NCI-H1417 (cell line): ENCODE data around the gene STK38L.
"Not testable (repeated sequence)": the region's sequence is repeated elsewhere in the genome, so short reads cannot be mapped to it uniquely, and the experiment has no call there.

Experiments
- DNase-seq, 3 experiments: peaks; one replicate each; lab custom pipeline; 2025; lab: John Stamatoyannopoulos, UW

The STK38L gene

DNA sequence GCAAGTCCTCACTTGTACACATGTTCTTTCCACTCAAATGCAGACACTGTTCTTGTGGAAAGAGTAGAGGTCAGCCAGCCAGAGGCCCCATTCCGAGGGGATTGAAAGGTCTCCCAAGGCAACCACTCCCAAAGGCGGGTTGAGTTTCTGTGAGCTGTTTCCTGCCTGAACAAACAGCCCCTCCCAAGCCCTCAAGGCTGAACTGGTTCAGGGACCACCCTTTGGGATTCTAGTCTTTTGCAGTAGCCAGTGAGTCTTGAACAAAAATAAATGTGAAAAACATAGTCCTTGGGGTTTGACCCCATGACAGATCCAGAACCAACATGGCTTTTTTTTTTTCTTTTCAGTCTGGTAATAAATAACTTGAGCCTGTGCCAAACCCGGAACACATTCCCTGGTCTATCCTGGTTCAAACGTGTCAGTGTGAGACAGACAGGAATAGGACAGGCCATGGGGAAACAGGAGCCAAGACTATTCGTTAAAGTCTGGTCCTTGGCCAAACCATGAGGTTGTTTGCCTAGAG, 17.6 kb upstream of the STK38L start:
- DNase-seq, result peak in 2 of 3 experiments; percentile 25 to 38

DNA sequence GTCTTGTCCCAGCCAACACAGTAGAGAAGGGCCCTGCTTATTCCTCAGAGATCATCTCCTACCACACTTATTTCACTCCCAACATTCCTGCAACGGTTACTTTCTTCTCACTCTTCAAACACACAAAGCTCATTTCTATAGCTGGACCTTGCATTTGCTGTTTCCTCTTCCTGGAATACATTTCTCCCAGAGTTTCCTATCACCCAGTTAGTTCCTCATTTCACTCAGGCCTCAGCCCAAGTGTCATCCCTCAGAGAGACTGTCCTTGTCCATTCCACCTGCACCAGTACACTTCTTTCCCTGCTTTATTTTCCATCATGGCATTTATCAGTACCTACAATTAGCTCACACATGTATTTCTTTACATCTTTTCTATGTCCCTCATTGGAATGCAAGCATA, 14.7 kb upstream of the STK38L start:
- no peak for DNase-seq

DNA sequence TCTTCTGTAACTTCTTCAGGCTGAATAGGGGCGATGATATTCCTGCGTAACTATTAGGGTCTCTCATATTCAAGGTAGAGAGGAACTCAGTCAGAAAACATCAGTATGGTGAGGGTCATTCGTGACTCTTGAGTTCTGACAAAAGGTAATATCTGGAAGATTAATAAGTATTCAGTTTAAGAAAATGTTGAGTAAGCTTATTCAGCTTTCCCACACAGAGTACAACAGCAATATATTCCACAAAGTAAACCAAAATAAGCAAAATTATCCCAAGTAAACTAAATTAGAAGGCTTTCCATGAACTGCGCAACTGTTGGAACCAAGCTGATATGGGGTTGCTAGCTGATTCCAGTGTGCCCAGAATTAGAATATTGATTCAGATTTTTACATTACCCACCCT, 12.7 kb upstream of the STK38L start:
- DNase-seq, result not testable (repeated sequence)

DNA sequence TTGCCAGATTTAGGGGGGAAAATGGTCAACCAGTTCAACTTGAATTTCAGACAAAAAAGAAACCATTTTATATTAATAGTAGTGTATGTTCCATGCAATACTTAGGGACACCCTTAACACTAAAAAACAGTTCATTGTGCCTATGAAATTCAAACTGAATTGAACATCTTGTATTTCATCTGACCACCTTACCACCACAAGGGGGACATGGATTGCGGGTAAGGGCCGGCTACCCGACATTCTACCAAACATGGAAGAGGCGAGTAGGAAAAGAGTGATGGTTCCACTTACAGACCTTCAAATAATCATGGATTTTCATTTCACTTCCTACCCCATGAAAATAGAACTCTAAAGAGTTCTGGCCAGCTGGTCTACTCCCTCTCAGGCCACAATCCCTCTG, 10.3 kb upstream of the STK38L start:
- no peak for DNase-seq

DNA sequence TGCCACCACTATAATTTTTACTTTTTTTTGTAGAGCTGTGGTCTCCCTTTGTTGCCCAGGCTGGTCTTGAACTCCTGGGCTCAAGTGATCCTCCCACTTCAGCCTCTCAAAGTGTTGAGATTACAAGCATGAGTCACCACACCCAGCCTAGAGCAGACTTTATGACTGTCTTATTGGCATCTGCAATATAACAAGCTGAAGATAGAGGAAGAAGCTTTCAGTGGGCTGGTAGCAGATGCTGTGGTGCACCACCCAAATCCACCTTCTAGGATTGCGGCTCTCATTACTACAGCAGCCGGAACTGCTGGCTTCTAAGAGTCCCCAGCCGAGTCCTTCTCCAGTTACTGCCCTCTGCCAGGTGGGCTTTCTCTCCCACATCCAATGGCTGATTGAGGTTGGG, 7.6 kb upstream of the STK38L start:
- no peak for DNase-seq

DNA sequence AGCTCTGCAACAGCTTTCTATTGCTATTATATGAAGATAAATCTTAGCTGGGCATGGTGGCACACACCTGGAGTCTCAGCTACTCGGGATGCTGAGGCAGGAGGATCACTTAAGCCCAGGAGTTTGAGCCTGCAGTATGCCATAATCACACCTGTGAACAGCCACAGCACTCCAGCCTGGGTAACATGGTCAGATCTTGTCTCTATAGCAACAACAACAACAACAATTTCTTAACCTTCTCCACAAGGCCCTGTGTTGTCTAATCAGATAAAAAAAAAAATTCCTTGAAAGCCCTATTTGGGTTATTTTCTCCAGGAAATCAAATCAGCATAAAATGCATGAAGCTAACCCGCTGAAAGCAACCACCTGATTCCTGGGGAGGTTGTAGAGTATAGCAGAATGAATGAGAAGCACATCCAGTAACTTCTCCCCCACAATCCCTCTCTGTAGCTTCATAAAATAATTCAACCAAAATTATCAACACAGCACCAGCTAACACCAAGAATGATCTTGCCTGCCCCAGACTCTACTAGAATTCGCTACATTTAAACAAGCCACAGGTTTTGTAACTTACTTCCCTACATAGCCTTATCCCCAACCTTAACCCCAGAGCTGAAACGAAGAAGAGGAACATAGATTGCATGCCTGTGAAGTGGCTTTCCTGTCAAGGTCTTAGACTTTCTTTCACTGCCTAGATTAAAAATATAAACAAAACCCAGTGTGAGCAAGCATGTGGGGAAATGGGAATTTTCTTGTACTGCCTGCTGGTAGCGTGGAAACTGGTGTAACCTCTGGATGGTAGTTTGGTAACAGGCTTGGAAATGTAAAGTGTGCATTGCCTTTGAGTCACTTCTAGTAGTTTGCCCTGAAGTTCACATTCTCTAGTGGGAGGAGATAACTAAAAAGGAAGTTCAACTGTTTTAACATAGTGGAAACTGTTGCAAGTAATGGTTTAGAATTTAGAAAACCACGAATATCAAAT, 6.0 kb upstream of the STK38L start:
- no peak for DNase-seq

DNA sequence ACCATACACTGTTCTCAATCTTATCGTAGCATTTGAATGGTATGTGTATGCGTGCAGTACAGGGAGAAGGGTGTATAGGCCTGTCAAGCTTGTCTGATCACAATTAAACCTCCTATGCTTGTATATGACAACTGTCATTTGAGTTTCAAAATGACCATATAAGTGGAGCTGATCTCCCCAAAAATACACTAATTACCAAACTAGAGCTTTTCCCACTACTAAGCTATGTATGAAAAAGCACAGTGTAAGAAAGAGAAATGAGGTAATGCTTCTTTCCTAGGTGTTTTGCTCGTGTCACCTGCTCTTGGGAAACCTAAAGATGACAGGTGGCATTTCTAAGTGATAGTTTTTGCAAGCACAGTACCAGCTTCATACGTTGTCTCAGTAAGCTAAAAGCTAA, 1.1 kb upstream of the STK38L start:
- DNase-seq, result no peak

DNA sequence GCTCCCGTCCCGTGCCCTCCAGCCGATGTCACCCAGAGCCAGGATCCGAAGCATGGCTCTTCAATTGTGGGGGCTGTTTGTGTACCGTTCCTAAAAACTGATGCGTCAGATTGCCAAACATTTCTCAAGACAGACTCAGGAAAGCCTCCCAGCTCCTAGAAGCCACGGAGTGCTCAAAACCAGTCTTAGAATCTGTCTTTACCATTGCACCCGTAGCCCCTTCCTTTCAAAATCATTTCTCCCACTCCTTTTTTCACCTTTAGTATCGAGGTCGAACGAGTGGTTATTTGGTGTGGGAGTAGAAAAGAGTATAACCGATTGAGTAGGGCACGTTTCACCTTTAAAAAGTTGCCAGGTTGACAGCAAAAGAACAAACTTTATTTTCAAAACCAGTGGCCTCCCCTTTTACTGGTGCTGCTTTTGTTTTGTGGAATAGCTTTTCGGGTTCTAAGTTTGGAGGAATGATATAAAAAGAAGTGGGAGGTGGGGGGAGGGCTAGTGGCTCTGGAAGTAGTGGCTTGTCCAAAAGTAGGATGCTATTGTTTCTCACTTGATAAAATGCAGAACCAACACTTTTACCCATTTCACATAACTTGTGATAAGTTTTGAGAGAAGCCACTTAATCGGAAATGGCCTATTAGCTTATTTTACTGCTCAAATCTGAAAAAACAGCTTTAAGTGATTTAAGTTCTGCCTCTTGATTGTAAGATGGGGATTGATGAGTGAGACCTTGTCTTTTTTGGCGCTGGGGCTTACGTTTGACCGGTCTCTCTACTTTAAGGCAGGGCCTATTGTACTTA, 803 bp downstream of the STK38L start:
- peak in 2 of 3 experiments; percentile 24 to 57 for DNase-seq

DNA sequence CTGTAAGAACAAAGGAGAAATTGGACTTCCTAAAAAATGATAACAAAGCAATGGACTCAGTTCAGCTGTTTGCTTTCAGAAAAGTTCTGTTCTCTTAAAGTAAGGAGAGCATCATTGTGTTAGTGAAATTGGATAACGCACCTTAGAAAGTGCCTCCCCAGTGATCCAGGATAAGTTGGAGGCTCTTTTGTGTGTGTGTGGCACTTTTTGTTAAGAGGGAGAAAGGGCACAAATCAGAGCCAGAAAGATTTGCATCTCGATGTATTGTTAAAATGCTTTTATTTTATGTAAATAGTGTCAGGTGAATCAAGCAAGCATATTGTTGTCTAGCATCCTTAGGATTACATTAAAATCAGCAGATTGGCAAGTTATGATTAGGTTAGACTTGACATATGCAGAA, 2.1 kb downstream of the STK38L start:
- DNase-seq, result no peak

DNA sequence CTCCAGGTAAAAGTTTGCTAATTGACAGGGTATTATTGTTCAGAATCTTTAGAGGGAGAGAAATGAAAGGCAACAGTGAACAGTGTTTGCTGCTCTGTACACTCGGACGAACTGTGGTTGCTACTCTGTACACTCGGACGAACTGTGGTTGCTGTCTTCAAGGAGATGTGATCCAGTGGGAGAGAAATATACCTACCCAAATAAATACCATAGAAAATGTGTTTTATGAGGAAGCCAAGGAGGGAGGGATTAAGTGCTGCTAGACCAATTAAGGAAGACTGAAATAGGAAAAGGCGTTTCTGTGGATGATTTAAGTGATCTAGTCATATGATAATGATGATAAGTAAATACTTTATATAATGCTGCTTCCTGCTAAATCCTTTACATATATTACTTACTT, 2.7 kb downstream of the STK38L start:
- no peak for DNase-seq

DNA sequence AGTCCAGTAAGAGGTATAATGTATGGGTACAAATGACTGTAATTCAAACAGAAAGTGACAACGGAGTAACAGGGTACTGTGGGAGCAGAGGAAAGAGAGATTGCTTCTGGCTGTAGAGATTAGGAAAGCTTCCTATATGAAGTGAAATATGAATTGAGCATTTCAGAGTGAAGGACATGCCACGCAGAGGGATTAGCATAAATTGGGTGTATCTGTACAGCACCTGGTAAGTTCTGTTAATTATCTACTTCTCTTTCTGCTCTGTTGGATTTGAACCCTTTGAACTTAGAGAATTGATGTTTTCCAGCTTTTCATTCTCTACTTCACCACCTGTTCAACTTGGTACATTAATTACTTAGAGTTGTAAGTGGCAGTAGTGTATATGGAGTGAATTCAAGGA, 8.8 kb downstream of the STK38L start:
- no peak for DNase-seq

GRCh38 chr12:27253347-27253746, 9.3 kb downstream of the STK38L start:
- no peak for DNase-seq

DNA sequence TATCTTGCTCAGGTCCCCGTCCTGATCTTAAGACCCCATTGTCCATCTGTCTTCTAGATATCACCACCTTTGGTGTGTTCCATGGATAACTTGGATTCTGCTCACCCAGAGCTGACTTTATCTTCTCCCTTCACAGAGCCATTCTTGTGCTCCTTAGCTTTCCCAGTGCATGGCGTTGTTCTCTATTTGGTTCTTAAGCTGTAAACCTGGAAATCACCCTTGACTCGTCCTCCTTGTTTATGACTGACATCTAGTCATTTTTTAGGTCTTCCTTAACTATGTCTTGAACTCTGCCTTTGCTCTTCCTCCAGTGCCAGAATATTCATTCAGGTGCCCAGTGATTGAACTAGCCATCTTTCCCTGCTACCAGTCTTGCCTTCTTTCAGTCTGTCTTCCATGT, 11.7 kb downstream of the STK38L start:
- no peak for DNase-seq

GRCh38 chr12:27257104-27257843, 13.2 kb downstream of the STK38L start:
- no peak for DNase-seq

- DNase-seq, result no peak
These were observed 16.7 kb downstream of the STK38L start for GRCh38 chr12:27260746-27261145.

DNA sequence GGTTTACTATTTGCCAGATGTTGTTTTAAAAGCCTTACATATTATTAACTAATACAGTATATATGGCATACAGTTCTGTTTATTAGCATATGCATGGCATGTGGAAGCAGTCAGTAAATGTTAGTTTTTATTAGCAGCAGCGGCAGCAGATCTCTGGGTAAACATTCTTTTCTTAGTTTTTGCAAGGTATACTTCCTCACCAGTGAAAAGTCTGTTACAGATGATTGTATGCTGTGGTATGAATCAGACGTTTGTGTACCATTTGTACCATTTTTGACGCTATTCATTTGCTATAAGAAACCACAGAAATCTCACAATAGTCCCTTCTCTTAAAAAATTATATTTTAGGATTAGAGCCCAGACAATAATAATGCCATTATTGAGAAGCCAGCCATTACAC, 17.8 kb downstream of the STK38L start:
- no peak for DNase-seq

- DNase-seq, result no peak
These were observed 26.1 kb downstream of the STK38L start for GRCh38 chr12:27270148-27270547.

GRCh38 chr12:27271206-27271605, 27.1 kb downstream of the STK38L start:
- DNase-seq, result no peak

- DNase-seq, result peak; percentile 18 to 95 (median 75)
These were observed 28.4 kb downstream of the STK38L start for GRCh38 chr12:27272373-27273028.

DNA sequence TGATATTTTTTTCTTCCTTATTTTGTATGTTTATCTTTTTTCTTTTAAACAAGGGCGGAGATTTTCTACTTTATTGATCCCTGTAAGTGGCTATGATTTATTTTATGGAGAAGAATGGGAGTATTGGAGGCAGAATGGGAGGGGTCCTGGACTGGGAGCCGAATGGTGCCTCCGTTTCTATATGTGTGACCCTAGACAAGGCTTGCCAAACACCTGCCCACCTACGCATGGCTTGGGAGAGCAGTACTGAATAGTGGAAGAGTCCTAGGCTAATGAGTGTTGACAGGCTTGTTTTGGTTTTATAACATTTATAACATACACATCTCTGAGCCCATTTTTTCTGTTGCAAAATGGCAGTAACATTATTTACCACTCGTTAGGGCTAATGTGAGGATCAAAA, 29.0 kb downstream of the STK38L start:
- peak in 2 of 3 experiments; percentile 52 to 82 for DNase-seq

GRCh38 chr12:27274706-27275105, 30.6 kb downstream of the STK38L start:
- no peak for DNase-seq
